HepG2 (cell line): ENCODE data around the gene SPACA6. TPM values are rescaled to one million over a fixed set of nuclear protein-coding genes. Genes with fewer than 3 reads are reported as not detected.

Experiments
- CREM ChIP-seq, 2 experiments: sonication (generic) in 1 of 2; formaldehyde crosslinking in 1 of 2; IDR thresholded peaks; 2 replicates each; pipeline versions ENCODE4 v1.4.0 to v1.6.1; 2016 to 2020; ENCODE audit warnings: antibody characterized with exemption in 1 of 2, mild to moderate bottlenecking in 1 of 2, missing genetic modification reagents in 1 of 2
- HNRNPLL ChIP-seq: fragments of 200-400 bp; formaldehyde crosslinking; IDR thresholded peaks from 2 replicates; pipeline ENCODE4 v1.6.1; 2017; ENCODE audit warnings: mild to moderate bottlenecking, low read depth, low read length; ENCODE audit not compliant: poor library complexity, severe bottlenecking
- HNRNPUL1 ChIP-seq: fragments of 200-400 bp; formaldehyde crosslinking; IDR thresholded peaks from 2 replicates; pipeline ENCODE4 v1.6.1; 2017; ENCODE audit warnings: low read depth, mild to moderate bottlenecking, low read length, moderate library complexity
- HOXA5 ChIP-seq: sonication (generic); formaldehyde crosslinking; IDR thresholded peaks from 2 replicates; pipeline ENCODE4 v1.4.0; 2020; ENCODE audit warnings: missing genetic modification reagents
- MAF1 ChIP-seq: sonication (generic); formaldehyde crosslinking; IDR thresholded peaks from 2 replicates; pipeline ENCODE4 v1.5.0; 2020; ENCODE audit warnings: missing genetic modification reagents, borderline replicate concordance
- NCOA5 ChIP-seq: sonication (generic); formaldehyde crosslinking; IDR thresholded peaks from 2 replicates; pipeline ENCODE4 v1.4.0; 2020; ENCODE audit warnings: missing genetic modification reagents
- SETDB1 ChIP-seq: sonication (generic); formaldehyde crosslinking; IDR thresholded peaks from 2 replicates; pipeline ENCODE4 v1.5.1; 2020; ENCODE audit warnings: missing genetic modification reagents, mild to moderate bottlenecking, borderline replicate concordance
- ZNF124 ChIP-seq: sonication (generic); formaldehyde crosslinking; IDR thresholded peaks from 2 replicates; pipeline ENCODE4 v1.4.0; 2020; ENCODE audit warnings: missing genetic modification reagents
- ZNF292 ChIP-seq: sonication (generic); formaldehyde crosslinking; IDR thresholded peaks from 2 replicates; pipeline ENCODE4 v1.8.1; 2022; ENCODE audit warnings: mild to moderate bottlenecking, low read depth, missing genetic modification reagents, borderline replicate concordance
- ZNF326 ChIP-seq: sonication (generic); formaldehyde crosslinking; IDR thresholded peaks from 2 replicates; pipeline ENCODE4 v1.4.0; 2020; ENCODE audit warnings: missing genetic modification reagents, borderline replicate concordance
- ZNF737 ChIP-seq: sonication (generic); formaldehyde crosslinking; IDR thresholded peaks from 2 replicates; pipeline ENCODE4 v1.5.0; 2020; ENCODE audit warnings: missing genetic modification reagents, mild to moderate bottlenecking, borderline replicate concordance
- ZSCAN22 ChIP-seq: sonication (generic); formaldehyde crosslinking; IDR thresholded peaks from 2 replicates; pipeline ENCODE4 v1.4.0; 2020; ENCODE audit warnings: mild to moderate bottlenecking, missing genetic modification reagents
- ZZZ3 ChIP-seq: sonication (generic); formaldehyde crosslinking; IDR thresholded peaks from 2 replicates; pipeline ENCODE4 v1.4.0; 2020; ENCODE audit warnings: missing genetic modification reagents, mild to moderate bottlenecking, borderline replicate concordance
- polyA plus RNA-seq, 8 experiments: library from polyadenylated mRNA; depleted of rRNA in 3 of 8; stranded (reverse) in 7 of 8; unstranded in 1 of 8; fragments of >200 nt; fragmentation: Illumina TruSeq in 4 of 8; extraction: Trizol in 4 of 8; gene quantifications; 2 replicates each; pipeline versions ENCODE4 v1.2.1 to v1.2.3, GENCODE V29; 2011 to 2016; ENCODE audit warnings: low read depth in 4 of 8, missing spikeins in 1 of 8, mixed read lengths in 1 of 8; ENCODE audit not compliant: insufficient read depth in 1 of 8
- total RNA-seq, 5 experiments: library from RNA; depleted of rRNA; stranded (reverse); fragments of >200 nt; fragmentation: Illumina TruSeq; extraction: Trizol; gene quantifications; 2 replicates each; pipeline ENCODE4 v1.2.3, GENCODE V29; 2016; ENCODE audit warnings: low read depth in 1 of 5
- TF ChIP-seq, protein P1 (sequence below): sonication (generic); formaldehyde crosslinking; IDR thresholded peaks from 2 replicates; pipeline ENCODE4 v1.5.0; 2020; ENCODE audit warnings: mild to moderate bottlenecking, missing genetic modification reagents, borderline replicate concordance
- TF ChIP-seq, protein P2 (sequence below): sonication (generic); formaldehyde crosslinking; IDR thresholded peaks from 2 replicates; pipeline ENCODE4 v1.4.0; 2020; ENCODE audit warnings: missing genetic modification reagents, borderline replicate concordance
- TF ChIP-seq, protein P3 (sequence below): IDR thresholded peaks from 2 replicates; pipeline ENCODE4 v1.6.1; 2016; ENCODE audit warnings: missing compliant biosample characterization, missing genetic modification reagents, borderline replicate concordance

The SPACA6 gene
- total and polyA plus RNA-seq, 2 of the 13 experiments (the other 11 are each of a cell fraction or from before 2014, with no cell fraction given) = 1.4 to 2.2 TPM

DNA sequence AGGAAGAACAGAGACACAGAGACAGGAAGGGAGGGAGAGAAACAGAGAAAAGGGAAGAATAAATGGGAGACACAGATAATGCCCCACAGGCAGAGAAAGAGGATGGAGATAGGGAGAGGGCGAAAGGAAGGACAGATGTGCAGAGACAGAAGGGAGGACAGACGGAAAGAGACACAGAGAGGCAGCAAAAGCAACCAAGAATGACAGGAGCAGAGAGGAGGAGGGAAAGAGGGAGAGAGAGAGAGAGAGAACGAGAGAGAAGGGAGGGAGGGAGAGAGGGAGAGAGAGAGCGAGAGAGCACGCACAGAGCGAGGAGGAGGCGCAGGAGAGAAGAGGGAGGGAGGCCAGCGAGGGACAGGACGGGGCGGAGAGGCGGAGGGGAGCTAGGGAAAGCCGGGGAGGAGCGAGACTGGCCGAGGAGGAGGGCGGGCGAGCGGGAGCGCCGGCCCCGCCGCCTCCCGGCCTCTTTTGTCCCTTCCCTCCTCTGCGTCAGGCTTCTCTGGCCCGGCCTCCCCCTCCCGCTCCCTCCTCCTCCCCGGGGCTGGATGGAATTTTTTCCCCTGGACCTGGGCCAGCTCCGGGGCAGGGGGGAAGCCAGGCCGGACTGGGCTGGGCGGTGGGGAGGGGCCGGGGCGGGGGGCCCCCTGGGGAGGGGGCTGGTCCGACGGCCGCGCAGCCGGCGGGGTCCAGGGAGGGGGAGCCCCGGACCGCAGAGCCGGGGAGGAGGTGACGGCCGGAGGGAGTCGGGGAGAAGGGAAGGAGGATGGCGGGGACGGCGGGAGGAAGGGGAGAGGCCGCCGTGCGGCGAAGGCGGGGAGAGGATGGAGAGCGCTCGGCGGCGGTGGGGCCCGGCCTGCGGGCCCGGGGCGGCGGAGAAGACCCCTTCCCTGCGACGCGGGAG lies 4.2 kb upstream of the SPACA6 start (continued):
- no peak for TF ChIP-seq SETDB1 (CRISPR knock-in tag)
- TF ChIP-seq, protein P1, sequence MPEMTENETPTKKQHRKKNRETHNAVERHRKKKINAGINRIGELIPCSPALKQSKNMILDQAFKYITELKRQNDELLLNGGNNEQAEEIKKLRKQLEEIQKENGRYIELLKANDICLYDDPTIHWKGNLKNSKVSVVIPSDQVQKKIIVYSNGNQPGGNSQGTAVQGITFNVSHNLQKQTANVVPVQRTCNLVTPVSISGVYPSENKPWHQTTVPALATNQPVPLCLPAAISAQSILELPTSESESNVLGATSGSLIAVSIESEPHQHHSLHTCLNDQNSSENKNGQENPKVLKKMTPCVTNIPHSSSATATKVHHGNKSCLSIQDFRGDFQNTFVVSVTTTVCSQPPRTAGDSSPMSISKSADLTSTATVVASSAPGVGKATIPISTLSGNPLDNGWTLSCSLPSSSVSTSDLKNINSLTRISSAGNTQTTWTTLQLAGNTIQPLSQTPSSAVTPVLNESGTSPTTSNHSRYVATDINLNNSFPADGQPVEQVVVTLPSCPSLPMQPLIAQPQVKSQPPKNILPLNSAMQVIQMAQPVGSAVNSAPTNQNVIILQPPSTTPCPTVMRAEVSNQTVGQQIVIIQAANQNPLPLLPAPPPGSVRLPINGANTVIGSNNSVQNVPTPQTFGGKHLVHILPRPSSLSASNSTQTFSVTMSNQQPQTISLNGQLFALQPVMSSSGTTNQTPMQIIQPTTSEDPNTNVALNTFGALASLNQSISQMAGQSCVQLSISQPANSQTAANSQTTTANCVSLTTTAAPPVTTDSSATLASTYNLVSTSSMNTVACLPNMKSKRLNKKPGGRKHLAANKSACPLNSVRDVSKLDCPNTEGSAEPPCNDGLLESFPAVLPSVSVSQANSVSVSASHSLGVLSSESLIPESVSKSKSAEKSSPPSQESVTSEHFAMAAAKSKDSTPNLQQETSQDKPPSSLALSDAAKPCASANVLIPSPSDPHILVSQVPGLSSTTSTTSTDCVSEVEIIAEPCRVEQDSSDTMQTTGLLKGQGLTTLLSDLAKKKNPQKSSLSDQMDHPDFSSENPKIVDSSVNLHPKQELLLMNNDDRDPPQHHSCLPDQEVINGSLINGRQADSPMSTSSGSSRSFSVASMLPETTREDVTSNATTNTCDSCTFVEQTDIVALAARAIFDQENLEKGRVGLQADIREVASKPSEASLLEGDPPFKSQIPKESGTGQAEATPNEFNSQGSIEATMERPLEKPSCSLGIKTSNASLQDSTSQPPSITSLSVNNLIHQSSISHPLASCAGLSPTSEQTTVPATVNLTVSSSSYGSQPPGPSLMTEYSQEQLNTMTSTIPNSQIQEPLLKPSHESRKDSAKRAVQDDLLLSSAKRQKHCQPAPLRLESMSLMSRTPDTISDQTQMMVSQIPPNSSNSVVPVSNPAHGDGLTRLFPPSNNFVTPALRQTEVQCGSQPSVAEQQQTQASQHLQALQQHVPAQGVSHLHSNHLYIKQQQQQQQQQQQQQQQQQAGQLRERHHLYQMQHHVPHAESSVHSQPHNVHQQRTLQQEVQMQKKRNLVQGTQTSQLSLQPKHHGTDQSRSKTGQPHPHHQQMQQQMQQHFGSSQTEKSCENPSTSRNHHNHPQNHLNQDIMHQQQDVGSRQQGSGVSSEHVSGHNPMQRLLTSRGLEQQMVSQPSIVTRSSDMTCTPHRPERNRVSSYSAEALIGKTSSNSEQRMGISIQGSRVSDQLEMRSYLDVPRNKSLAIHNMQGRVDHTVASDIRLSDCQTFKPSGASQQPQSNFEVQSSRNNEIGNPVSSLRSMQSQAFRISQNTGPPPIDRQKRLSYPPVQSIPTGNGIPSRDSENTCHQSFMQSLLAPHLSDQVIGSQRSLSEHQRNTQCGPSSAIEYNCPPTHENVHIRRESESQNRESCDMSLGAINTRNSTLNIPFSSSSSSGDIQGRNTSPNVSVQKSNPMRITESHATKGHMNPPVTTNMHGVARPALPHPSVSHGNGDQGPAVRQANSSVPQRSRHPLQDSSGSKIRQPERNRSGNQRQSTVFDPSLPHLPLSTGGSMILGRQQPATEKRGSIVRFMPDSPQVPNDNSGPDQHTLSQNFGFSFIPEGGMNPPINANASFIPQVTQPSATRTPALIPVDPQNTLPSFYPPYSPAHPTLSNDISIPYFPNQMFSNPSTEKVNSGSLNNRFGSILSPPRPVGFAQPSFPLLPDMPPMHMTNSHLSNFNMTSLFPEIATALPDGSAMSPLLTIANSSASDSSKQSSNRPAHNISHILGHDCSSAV (CRISPR knock-in tag) = no peak
- no peak for TF ChIP-seq ZNF737 (CRISPR knock-in tag)
- no peak for TF ChIP-seq ZNF124 (CRISPR knock-in tag)
- TF ChIP-seq MAF1 (CRISPR knock-in tag) = no peak
- peak; percentile 26 for TF ChIP-seq HNRNPLL
- TF ChIP-seq HNRNPUL1 = no peak
- TF ChIP-seq, protein P2, sequence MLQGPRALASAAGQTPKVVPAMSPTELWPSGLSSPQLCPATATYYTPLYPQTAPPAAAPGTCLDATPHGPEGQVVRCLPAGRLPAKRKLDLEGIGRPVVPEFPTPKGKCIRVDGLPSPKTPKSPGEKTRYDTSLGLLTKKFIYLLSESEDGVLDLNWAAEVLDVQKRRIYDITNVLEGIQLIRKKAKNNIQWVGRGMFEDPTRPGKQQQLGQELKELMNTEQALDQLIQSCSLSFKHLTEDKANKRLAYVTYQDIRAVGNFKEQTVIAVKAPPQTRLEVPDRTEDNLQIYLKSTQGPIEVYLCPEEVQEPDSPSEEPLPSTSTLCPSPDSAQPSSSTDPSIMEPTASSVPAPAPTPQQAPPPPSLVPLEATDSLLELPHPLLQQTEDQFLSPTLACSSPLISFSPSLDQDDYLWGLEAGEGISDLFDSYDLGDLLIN (CRISPR knock-in tag) = no peak
- TF ChIP-seq, protein P3, sequence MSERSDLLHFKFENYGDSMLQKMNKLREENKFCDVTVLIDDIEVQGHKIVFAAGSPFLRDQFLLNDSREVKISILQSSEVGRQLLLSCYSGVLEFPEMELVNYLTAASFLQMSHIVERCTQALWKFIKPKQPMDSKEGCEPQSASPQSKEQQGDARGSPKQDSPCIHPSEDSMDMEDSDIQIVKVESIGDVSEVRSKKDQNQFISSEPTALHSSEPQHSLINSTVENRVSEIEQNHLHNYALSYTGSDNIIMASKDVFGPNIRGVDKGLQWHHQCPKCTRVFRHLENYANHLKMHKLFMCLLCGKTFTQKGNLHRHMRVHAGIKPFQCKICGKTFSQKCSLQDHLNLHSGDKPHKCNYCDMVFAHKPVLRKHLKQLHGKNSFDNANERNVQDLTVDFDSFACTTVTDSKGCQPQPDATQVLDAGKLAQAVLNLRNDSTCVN (CRISPR knock-in tag) = no peak
- no peak for TF ChIP-seq NCOA5 (CRISPR knock-in tag)
- TF ChIP-seq ZZZ3 (CRISPR knock-in tag) = no peak
- TF ChIP-seq ZNF292 (CRISPR knock-in tag) = no peak
- no peak for TF ChIP-seq ZNF326
- no peak for TF ChIP-seq CREM (IDR thresholded peaks at IDR 0.05)
- no peak for TF ChIP-seq CREM (CRISPR knock-in tag; IDR thresholded peaks at IDR 0.05)
- 0 out of 2 replicates have a peak, but pooled peaks have one; percentile 12 for TF ChIP-seq HOXA5
- peak; percentile 70; the same call in 1 of the 2 replicates for TF ChIP-seq ZSCAN22 (CRISPR knock-in tag)
